Activated CD4-positive, alpha-beta T cell treated with anti-CD3 and anti-CD28 coated beads, Interleukin-2, amount 10 ng/mL, durations not matched to agents 7 days and 5 days (primary cell): Measurements from ENCODE around the gene KRTAP5-6. TPM values are rescaled to one million over a fixed set of nuclear protein-coding genes. Genes with fewer than 3 reads are reported as not detected.

Source experiments
- CTCF ChIA-PET: fragments of 350-600 bp; sonication (Branson Sonifier 250); formaldehyde crosslinking; loops from one replicate; lab custom pipeline; 2021; ENCODE audit warnings: antibody characterized with exemption; lab: Charles Lee
- POLR2A ChIA-PET: fragments of 350-600 bp; sonication (Branson Sonifier 250); formaldehyde crosslinking; loops from one replicate; lab custom pipeline; 2021; ENCODE audit warnings: antibody characterized with exemption; lab: Charles Lee
- DNase-seq: peaks from one replicate; pipeline ENCODE4 v3.0.0-alpha.2; 2020
- H3K27ac Mint-ChIP-seq: one replicate; pipeline ENCODE4 v1.8.0; 2021; ENCODE audit warnings: mild to moderate bottlenecking, moderate library complexity, mixed read lengths
- H3K27me3 Mint-ChIP-seq: one replicate; pipeline ENCODE4 v1.8.0; 2021; ENCODE audit warnings: mixed read lengths
- H3K36me3 Mint-ChIP-seq: one replicate; pipeline ENCODE4 v1.8.0; 2021; ENCODE audit warnings: low read depth, mixed read lengths
- H3K4me1 Mint-ChIP-seq: one replicate; pipeline ENCODE4 v1.8.0; 2021; ENCODE audit warnings: mixed read lengths
- H3K4me3 Mint-ChIP-seq: one replicate; pipeline ENCODE4 v1.8.0; 2021; ENCODE audit warnings: mild to moderate bottlenecking, moderate library complexity, mixed read lengths
- H3K9me3 Mint-ChIP-seq: one replicate; pipeline ENCODE4 v1.8.0; 2021; ENCODE audit warnings: mixed read lengths
- total RNA-seq, 2 experiments: library from RNA; stranded (reverse); gene quantifications; one replicate each; pipeline ENCODE4 v1.2.3, GENCODE V29; 2021

Gene KRTAP5-6
- total RNA-seq, 2 experiments from 2014 or later: not detected

DNA sequence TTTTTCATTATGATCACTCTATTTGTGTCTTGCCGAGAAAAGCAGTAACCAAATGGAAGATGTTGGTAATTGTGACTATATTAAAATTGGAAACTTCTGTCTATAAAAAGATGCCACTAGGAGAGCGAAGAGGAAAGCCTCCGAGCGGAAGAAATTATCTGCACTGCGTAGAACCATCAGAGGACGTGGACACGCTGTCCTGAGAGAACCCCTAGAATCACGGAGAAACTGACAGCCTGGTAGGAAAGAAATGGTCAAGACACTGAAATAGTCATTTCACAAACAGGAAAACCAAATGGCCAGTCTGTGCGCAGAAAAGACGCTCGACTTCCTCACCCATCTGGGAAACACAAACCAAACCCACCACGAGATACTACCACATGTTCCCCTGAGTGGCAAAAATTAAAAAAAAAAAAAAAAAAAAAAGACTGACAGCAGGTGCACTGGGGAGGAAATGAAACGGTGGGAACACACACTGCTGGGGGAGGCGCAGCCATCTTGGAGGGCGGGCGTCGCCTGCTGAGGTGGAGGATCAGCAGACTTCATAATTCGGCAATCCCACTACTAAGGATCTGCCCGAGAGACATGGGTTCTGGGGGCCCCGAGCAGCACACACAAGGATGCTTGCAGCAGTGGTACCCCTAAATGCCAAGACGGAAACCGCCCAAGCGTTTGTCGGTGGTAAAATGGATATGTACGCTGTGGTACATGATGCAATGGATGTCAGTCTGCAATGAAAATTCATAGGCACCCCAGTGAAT lies 32.1 kb downstream of the KRTAP5-6 start:
- no peak for DNase-seq
- H3K27ac Mint-ChIP-seq: no peak overlapping the region
- ChIA-PET POLR2A (no interaction called here), CTCF (no interaction called here)
- no peak overlapping the region for H3K4me3 Mint-ChIP-seq
- H3K9me3 Mint-ChIP-seq: peaks cover 9% of the 10 kb centered on the region
- peaks cover 36% of the 10 kb centered on the region for H3K27me3 Mint-ChIP-seq
- no peaks in the 10 kb centered on the region for H3K36me3 Mint-ChIP-seq
- peaks cover 26% of the 10 kb centered on the region for H3K4me1 Mint-ChIP-seq

DNA sequence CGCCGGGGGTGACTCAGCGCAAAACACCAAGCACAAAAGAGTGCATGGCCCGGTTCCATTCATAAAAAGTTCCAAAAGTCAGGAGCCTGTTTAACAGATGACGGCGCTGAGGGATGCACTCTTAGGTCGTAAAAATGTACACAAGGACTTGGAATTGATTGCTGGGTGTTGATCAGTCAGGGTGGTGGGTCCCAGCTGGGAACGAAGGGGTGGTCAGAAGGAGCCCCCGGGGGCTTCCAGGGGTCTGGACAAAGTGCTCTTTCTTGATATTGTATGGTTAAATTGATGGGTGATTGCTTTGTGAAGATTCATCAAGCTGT lies 32.7 kb downstream of the KRTAP5-6 start:
- peaks cover 29% of the 10 kb centered on the region for H3K4me1 Mint-ChIP-seq
- ChIA-PET CTCF (no interaction called here), POLR2A (no interaction called here)
- no peak for DNase-seq
- no peaks in the 10 kb centered on the region for H3K36me3 Mint-ChIP-seq
- peaks cover 9% of the 10 kb centered on the region for H3K9me3 Mint-ChIP-seq
- H3K4me3 Mint-ChIP-seq: no peak overlapping the region
- H3K27me3 Mint-ChIP-seq: peaks cover 36% of the 10 kb centered on the region
- H3K27ac Mint-ChIP-seq: no peak overlapping the region

DNA sequence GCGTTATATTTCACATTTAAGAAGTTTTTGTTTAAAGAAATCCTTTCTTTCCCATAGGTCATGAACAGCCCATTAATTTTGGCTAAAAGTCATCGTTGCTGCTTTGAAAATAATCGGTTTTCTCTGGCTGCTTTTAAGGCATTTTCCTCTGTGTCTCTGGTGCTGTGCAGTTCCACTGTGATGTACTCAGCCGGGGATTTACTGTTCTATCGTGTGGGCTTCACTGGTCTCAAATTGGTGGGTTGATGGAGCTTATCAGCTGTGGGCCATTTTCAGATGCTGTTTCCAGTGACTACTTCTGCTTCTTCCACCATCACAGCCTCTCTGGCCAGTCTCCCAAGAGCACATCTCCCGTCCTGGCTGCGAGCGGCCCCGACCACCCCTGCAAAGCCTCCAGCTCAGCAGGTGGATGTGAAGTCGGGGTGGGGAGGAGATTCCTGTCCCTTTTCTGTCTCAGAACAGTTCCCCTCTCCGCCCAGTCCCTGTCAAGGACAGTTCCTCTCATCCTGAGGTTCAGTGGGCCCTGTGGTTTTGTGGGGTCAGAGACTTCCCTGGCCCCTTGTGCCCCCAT lies 33.1 kb downstream of the KRTAP5-6 start:
- no peak for DNase-seq
- H3K4me1 Mint-ChIP-seq: peaks cover 29% of the 10 kb centered on the region
- CTCF ChIA-PET: no interaction called here
- H3K27ac Mint-ChIP-seq: no peak overlapping the region
- peaks cover 9% of the 10 kb centered on the region for H3K9me3 Mint-ChIP-seq
- POLR2A ChIA-PET: no interaction called here
- no peaks in the 10 kb centered on the region for H3K36me3 Mint-ChIP-seq
- peaks cover 36% of the 10 kb centered on the region for H3K27me3 Mint-ChIP-seq
- no peak overlapping the region for H3K4me3 Mint-ChIP-seq

DNA sequence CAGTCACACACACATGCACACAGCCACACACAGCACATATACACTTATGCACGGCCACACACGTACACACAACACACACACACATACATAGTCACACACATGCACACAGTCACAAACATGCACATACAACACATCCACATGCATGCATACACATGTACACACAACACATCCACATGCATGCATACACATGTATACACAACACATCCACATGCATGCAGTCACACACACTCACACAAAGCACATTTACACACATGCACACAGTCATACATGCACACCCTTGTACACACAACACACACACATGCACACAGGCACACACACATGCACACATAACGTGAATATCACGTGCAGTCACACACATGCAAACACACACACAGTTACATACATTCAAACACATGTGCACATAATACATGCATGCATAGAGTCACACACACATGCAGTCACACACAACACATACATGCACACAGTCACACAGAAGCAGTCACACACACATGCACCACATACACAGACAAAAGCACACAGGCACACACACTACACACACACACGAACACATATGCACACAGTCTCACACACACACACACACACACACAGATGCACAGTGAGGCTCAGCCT lies 34.6 kb downstream of the KRTAP5-6 start:
- H3K9me3 Mint-ChIP-seq: peaks cover 17% of the 10 kb centered on the region
- no peak overlapping the region for H3K27ac Mint-ChIP-seq
- no peak for DNase-seq
- ChIA-PET CTCF (no interaction called here), POLR2A (no interaction called here)
- H3K36me3 Mint-ChIP-seq: no peaks in the 10 kb centered on the region
- H3K4me3 Mint-ChIP-seq: no peak overlapping the region
- peaks cover 40% of the 10 kb centered on the region for H3K27me3 Mint-ChIP-seq
- peaks cover 29% of the 10 kb centered on the region for H3K4me1 Mint-ChIP-seq

DNA sequence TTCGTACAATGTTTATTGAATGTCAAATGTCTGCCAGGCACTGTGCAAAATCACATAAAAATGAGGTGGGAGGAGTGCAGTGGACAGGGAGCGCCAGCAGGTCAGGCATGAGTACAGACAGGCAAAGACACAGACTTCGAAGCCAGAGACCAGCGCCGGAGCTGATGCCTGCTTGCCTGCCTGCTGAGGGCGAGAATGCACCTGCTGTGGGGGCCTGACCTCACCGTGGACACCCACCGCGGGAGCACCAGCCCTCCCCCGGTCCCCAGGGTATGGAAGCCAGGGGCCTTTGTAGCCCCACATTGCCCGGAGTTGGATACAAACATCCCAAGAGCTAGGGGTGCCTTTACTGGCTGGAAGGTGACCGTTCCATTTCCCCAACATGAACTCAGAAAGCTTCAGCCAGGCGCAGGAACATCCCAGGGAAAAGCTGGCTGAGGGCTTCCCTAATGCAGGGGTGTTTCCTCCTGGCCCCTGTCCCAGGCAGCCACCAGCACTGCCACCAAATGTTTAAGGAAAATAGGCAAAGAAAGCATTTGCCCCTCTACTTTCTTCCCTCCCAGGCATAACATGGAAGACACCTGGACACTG lies 35.5 kb downstream of the KRTAP5-6 start:
- Mint-ChIP-seq H3K4me3 (no peak overlapping the region), H3K27ac (no peak overlapping the region), H3K9me3 (peaks cover 20% of the 10 kb centered on the region), H3K36me3 (no peaks in the 10 kb centered on the region), H3K4me1 (peaks cover 29% of the 10 kb centered on the region), H3K27me3 (peaks cover 38% of the 10 kb centered on the region)
- DNase-seq: no peak
- ChIA-PET CTCF (interaction anchor here (1.5 to 2.3 kb wide), 2 partner anchors 38 to 51 kb away, joined by 3 to 6 read pairs; no protein-coding TSS in a partner anchor), POLR2A (no interaction called here)

DNA sequence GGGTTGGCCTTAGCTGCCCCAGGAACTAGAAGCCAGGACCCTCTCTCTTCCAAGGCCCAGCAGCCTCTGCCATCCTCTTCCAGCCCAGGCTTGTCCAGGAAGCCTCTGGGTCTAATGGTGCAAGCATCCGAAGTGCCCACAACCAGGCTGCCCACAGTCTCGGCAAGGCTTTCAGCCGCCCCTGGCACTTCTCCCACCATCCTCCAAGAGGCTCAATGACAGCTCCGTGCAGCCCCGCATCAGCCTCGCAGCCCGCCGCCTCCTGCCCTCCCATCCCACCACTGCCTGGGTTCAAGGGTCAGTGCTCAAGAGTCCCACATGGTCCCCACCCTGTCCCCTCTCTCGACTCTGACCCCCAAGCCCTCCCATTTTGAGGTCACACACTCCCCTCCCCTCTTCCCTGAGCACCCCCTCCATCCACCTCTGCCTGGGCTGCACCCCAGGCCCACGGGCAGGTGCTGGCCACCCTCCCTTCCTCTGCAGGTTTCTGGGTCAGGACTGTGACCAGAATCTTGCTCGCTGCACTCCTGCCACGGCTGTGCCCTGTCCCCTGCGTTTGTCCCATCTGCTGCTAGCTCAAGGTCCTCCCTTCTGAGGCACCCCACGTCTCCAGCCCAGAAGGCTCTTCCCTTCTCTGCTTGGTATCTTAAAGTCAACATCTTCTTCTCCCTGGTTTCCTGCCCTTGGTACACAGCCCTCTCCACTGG lies 36.2 kb downstream of the KRTAP5-6 start:
- Mint-ChIP-seq H3K36me3 (no peaks in the 10 kb centered on the region), H3K4me3 (no peak overlapping the region), H3K4me1 (peaks cover 28% of the 10 kb centered on the region), H3K27me3 (peaks cover 34% of the 10 kb centered on the region), H3K9me3 (peaks cover 22% of the 10 kb centered on the region), H3K27ac (no peak overlapping the region)
- no peak for DNase-seq
- CTCF ChIA-PET: interaction anchor here (1.1 to 2.3 kb wide), 3 partner anchors 39 to 99 kb away, joined by 3 to 6 read pairs (median 4); no protein-coding TSS in a partner anchor
- POLR2A ChIA-PET: no interaction called here

DNA sequence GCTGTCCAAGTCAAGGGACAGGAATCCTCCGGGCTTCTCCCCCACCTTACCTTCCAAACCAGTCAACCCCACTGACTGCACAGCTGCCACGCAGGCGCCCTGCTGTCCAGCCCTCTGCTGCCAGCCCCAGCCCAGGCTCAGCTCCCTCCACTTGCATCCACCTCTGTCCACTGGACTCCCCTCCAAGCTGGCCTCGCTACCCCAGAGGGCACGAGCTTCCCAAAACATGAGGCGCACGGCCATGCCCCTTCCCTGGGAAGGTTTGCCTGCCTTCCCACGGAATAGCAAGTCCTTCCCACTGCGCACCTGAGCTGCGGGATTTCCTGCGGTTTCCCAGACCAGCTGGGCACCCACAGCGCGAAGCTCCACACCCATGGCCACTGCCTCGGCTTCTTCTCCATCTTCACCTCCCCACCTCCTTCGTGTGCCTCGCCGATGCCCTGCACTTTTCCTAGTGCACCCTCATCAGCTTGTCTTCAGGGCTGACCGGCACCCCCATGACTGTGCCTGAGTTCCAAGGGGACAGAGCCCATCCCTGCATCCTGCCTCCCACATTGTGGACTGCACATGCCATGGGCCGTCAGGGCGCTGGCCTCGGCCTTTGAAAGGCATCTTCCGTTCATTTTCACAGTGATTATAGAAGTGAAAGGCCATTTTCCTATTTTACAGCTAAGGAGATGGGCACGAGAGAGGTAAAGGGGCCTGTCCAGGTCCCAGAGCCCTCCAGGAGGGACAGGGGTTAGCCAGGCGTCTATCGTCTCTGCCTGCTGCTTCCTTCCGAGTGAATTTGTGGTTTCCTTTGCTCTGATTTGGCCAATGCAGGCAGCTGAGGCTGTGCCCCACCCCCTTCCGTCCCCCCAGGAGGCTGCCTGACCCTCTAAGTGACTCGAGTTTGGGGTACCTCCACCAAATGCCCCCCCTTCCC lies 37.0 kb downstream of the KRTAP5-6 start:
- no peak overlapping the region for H3K4me3 Mint-ChIP-seq
- ChIA-PET CTCF (interaction anchor here (1.1 to 2.3 kb wide), 3 partner anchors 40 to 98 kb away, joined by 3 to 6 read pairs (median 4); no protein-coding TSS in a partner anchor), POLR2A (no interaction called here)

DNA sequence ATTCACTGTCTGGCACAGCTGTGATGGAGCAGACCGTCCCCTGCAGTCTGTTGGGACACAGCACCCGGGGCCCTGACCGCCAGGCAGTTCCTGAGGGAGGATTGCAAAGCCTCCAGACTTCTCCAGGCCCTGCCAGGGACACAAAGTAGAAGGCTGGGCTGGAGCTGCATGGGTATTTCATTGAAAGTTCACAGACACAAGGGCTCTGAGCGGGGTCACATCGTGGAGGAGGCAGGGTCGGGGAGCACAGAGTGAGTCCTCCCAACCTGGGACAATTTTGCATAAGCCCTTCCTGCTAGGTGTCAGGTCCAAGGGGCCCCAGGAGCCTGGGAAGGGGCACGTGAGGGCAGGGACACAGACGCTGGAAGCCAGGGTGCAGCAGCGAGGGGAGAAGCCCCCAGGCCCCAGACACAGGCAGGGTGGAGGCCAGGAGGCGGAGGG lies 37.7 kb downstream of the KRTAP5-6 start:
- H3K27me3 Mint-ChIP-seq: peaks cover 33% of the 10 kb centered on the region
- peaks cover 25% of the 10 kb centered on the region for H3K9me3 Mint-ChIP-seq
- CTCF ChIA-PET: interaction anchor here (2.3 kb wide), 1 partner anchor 41 kb away, joined by 6 read pairs; no protein-coding TSS in a partner anchor
- H3K4me3 Mint-ChIP-seq: no peak overlapping the region
- POLR2A ChIA-PET: no interaction called here
- no peak for DNase-seq
- peaks cover 16% of the 10 kb centered on the region for H3K4me1 Mint-ChIP-seq
- H3K36me3 Mint-ChIP-seq: no peaks in the 10 kb centered on the region
- H3K27ac Mint-ChIP-seq: no peak overlapping the region

More for the DNA sequence above, 37.0 kb downstream of the KRTAP5-6 start:
- H3K36me3 Mint-ChIP-seq: no peaks in the 10 kb centered on the region
- H3K27ac Mint-ChIP-seq: no peak overlapping the region
- no peak for DNase-seq
- H3K4me1 Mint-ChIP-seq: peaks cover 22% of the 10 kb centered on the region
- peaks cover 32% of the 10 kb centered on the region for H3K27me3 Mint-ChIP-seq
- peaks cover 25% of the 10 kb centered on the region for H3K9me3 Mint-ChIP-seq

DNA sequence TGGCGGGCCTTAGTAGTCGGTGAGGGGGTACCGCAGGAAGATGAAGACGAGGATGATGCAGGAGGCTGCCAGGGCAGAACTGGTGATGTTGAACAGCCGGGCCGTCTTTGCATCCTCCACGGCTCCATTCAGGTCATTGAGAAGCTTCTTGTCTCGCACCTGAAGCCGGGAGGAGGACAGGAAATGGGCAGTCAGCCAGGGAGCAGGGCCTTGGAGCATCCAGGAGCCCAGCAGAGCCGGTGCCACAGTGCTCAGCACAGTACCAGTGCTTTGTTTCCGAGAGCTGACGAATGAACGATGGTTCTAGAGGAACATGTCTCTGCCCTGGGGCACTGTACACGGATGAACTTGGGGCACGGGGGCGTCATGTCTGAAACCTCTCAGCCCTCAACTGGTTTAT lies 38.3 kb downstream of the KRTAP5-6 start:
- no peak for DNase-seq
- H3K27me3 Mint-ChIP-seq: peaks cover 29% of the 10 kb centered on the region
- H3K4me3 Mint-ChIP-seq: no peak overlapping the region
- H3K4me1 Mint-ChIP-seq: peaks cover 11% of the 10 kb centered on the region
- ChIA-PET CTCF (no interaction called here), POLR2A (no interaction called here)
- no peaks in the 10 kb centered on the region for H3K36me3 Mint-ChIP-seq
- no peak overlapping the region for H3K27ac Mint-ChIP-seq
- peaks cover 25% of the 10 kb centered on the region for H3K9me3 Mint-ChIP-seq

DNA sequence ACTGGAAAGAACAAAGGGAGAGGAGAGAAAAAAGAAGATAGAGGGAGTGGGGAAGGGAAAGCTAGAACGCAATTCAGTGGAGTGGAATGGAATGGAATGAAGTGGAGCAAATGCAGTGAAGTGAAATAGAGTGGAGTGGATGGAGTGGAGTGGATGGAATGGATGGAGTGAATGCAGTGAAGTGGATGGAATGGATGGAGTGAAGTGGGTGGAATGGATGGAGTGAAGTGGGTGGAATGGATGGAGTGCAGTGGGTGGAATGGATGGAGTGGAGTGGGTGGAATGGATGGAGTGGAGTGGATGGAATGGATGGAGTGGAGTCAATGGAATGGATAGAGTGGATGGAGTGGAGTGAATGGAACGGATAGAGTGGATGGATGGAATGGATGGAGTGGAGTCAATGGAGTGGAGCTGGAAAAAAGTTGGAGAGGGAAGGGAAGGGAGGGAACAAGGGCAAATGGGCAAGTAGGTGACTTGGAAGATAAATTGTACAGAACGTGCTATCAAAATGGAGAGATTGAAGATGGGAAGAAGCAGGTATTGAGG lies 39.5 kb downstream of the KRTAP5-6 start:
- H3K4me3 Mint-ChIP-seq: no peak overlapping the region
- CTCF ChIA-PET: interaction anchor here (0.9 kb wide), 1 partner anchor 15 kb away, joined by 3 read pairs; no protein-coding TSS in a partner anchor
- H3K36me3 Mint-ChIP-seq: no peaks in the 10 kb centered on the region
- DNase-seq: no peak
- H3K27me3 Mint-ChIP-seq: peaks cover 27% of the 10 kb centered on the region
- peaks cover 18% of the 10 kb centered on the region for H3K9me3 Mint-ChIP-seq
- POLR2A ChIA-PET: no interaction called here
- H3K27ac Mint-ChIP-seq: no peak overlapping the region
- H3K4me1 Mint-ChIP-seq: peaks cover 11% of the 10 kb centered on the region

DNA sequence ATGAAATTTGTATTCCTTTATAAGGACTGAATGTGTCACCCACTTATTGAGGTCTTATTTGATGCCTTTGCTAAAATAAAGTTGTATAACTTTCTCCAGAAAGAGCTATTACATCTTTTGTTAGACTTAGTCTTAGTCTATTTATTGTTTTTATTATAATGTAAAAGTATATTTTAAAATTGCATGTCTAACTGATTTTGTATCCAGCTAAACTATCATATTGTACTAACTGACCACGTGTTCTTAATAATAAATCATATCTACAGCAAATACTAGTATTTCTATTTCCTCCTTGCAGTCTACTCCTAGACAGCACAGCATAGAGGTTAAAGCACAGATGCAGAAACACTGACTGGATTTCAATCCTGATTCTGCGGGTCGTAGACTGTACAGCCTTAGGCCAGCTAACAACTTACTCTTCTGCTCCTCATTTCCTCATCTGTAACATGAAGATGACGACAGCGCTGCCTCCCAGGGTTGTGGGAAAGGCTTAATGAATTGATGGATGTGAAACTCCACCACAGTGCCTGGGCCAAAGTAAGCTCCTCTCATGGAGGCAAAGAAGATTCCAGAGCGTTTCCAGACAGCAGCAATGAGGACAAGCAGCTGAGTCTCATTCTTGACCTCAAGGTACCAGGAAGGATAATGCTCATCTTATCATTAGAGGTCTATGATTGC lies 40.2 kb downstream of the KRTAP5-6 start:
- Mint-ChIP-seq H3K4me3 (no peak overlapping the region), H3K27me3 (peaks cover 23% of the 10 kb centered on the region), H3K4me1 (peaks cover 11% of the 10 kb centered on the region), H3K36me3 (no peaks in the 10 kb centered on the region), H3K9me3 (peaks cover 16% of the 10 kb centered on the region), H3K27ac (no peak overlapping the region)
- ChIA-PET POLR2A (interaction anchor here (0.6 kb wide), 1 partner anchor 19 kb away, joined by 5 read pairs; no protein-coding TSS in a partner anchor), CTCF (interaction anchor here (0.9 to 1.4 kb wide), 2 partner anchors 14 to 21 kb away, joined by 3 to 4 read pairs; no protein-coding TSS in a partner anchor)
- no peak for DNase-seq
